ENCODE results near the gene ZFPL1.

The ZFPL1 gene

GRCh38 chr11:65053827-65054508, 30.1 kb upstream of the ZFPL1 start:
- TF ChIP-seq CTCF (IDR thresholded peaks at IDR 0.05; ENCODE audit: low read depth, low read length) = no peak
- in situ Hi-C loops (cut with HindIII; ENCODE audit: low sequenced_read_pairs) = no loop called here
- H3K4me3 ChIP-seq (ENCODE audit: low read depth, low read length) = no peak overlapping the region
- DNase-seq (ENCODE audit: low read depth, low spot score) = no peak

GRCh38 chr11:65055538-65055937, 28.5 kb upstream of the ZFPL1 start:
- in situ Hi-C loops (cut with HindIII; ENCODE audit: low sequenced_read_pairs) = no loop called here
- DNase-seq (ENCODE audit: low read depth, low spot score) = no peak
- H3K4me3 ChIP-seq (ENCODE audit: low read depth, low read length) = no peak overlapping the region
- TF ChIP-seq CTCF (IDR thresholded peaks at IDR 0.05; ENCODE audit: low read depth, low read length) = no peak

GRCh38 chr11:65056999-65057398, 27.0 kb upstream of the ZFPL1 start:
- no peak for TF ChIP-seq CTCF (IDR thresholded peaks at IDR 0.05; ENCODE audit: low read depth, low read length)
- in situ Hi-C loops (cut with HindIII; ENCODE audit: low sequenced_read_pairs) = no loop called here
- H3K4me3 ChIP-seq (ENCODE audit: low read depth, low read length) = no peak overlapping the region
- no peak for DNase-seq (ENCODE audit: low read depth, low spot score)

- in situ Hi-C loops (cut with HindIII; ENCODE audit: low sequenced_read_pairs) = no loop called here
These were observed 26.5 kb upstream of the ZFPL1 start for GRCh38 chr11:65057526-65057925.

GRCh38 chr11:65058012-65058411, 26.0 kb upstream of the ZFPL1 start:
- TF ChIP-seq CTCF (IDR thresholded peaks at IDR 0.05; ENCODE audit: low read depth, low read length) = no peak
- no peak for DNase-seq (ENCODE audit: low read depth, low spot score)
- H3K4me3 ChIP-seq (ENCODE audit: low read depth, low read length) = no peak overlapping the region
- in situ Hi-C loops (cut with HindIII; ENCODE audit: low sequenced_read_pairs) = no loop called here

More at GRCh38 chr11:65057526-65057925, 26.5 kb upstream of the ZFPL1 start:
- no peak for TF ChIP-seq CTCF (IDR thresholded peaks at IDR 0.05; ENCODE audit: low read depth, low read length)
- no peak overlapping the region for H3K4me3 ChIP-seq (ENCODE audit: low read depth, low read length)
- no peak for DNase-seq (ENCODE audit: low read depth, low spot score)

- no peak for TF ChIP-seq CTCF (IDR thresholded peaks at IDR 0.05; ENCODE audit: low read depth, low read length)
- H3K4me3 ChIP-seq (ENCODE audit: low read depth, low read length) = no peak within 1 kb of the TSS
- no peak for DNase-seq (ENCODE audit: low read depth, low spot score)
- in situ Hi-C loops (cut with HindIII; ENCODE audit: low sequenced_read_pairs) = no loop called here
These were observed 25.5 kb upstream of the ZFPL1 start, which contains the start of gene NAALADL1 for GRCh38 chr11:65058419-65059054. Gene NAALADL1, minus strand, starts transcription at chr11:65058553. Its CDS starts 32 bp downstream, at chr11:65058521.
